ENCODE measurements around the gene CABP1.

DNA sequence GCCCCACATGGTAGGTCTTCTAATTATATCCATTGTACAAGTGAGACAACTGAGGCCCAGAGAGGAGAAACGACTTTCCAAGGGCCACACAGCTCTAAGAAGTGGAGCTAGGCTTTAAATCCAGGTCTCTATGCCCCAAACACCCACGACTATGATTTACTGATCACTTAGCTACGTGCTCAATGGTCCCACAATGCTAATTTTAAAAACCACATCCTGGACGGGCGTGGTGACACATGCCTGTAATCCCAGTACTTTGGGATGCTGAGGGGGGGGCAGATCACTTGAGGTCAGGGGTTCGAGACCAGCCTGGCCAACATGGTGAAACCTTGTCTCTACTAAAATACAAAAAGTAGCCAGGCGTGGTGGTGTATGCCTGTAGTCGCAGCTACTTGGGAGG is 38.1 kb downstream of the CABP1 start:
- TF ChIP-seq CTCF (IDR thresholded peaks at IDR 0.05) (no peak), POLR2A (IDR thresholded peaks at IDR 0.05) (no peak)
